ENCODE data around the gene LCOR.
A peak's percentile ranks its signal among the peaks of the same experiment; 100 is the strongest.

LCOR gene

DNA sequence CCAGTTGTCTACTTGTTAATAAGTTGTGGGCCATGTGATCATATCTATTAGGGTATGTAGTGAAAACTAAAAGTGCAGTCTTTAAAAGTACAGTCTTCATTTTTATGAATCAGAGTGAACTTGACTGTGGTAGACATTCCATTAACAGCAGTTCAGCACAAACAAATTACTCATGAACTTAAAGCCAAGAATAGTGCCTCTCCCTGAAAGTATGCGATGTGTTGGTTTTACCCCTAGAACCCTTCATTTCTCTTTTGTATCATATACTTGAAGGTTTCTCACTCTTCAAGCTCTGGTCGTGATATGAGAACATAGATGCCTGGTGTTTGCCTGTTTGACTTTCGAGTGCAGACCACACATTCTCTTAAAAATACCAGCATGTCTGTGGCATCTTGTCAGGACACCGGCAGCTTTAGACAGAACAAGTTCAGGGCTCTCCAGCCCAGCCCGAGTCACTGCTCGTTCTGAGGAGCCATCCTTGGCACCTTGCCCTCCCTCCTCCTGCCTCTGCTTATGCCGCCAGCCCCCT is 159.3 kb downstream of the LCOR start:
- no peak for DNase-seq

DNA sequence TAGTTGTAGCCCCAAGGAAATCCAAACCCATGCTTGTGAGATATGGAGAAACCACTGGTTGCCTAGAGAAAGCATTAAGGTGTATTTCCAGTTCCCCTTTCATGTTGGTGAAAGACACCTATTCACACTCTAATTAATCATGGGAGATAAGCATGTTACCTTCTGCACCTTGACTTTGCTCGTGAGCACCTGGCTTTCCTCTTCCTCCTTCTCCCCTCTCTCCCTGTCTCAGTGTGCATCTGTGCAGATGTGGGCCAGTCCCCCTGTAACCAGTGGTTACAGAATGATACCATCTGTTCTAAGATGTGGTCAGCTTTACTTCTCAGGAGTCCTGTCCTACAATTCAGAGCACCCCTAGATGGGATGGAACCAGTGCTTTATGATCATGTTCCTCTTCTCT is 160.6 kb downstream of the LCOR start:
- no peak for DNase-seq

DNA sequence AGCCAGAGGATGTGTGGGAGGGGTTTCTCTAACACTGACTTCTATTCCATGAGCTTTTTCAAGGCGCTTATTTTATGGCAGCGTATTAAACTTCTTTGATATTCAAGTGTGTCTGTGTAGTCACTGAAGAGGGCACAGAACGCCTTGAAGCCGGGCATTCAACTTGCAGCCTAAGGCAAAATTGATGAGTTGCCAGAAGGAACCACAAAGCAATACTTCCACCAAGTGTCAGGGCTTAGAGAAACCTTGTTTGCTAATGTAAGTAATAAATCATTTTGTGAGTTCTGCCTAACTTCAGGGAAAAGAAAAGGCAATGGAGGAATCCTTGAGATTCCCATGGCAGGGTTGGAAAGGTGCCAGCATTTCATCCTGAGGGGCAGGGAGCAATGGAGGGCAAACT is 163.8 kb downstream of the LCOR start:
- no peak for DNase-seq

DNA sequence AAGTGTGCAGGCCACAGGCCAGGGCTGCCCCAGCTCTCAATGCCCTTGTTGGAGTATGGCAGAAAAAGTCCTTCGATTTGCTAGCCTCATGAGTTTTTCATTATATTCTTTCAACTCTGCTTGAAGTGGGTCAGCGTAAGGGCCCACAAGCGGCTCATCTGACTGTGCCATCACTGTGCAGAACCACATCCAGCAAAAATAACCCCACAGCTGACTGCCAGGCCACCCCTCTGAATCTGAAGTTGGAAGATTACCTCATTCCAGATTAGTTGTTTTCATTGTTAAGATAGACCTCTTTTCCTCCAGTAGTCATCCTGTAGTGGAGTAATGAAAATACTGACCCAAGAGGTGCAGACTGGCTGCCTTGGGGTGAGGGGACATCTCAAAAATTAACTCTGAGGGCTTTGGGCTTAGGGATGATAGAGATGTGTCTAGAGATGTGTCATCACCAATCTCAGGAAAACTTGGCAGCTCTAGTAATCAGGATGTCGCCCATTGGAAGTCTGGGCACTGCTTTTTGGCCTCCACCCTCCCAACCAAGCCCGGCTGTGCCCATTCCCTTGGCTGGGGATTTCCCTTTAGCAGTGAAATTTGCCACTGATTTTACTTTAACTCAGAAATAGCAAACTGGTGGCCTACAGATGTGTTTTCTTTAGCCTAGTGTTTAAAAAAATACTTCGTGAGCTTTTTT is 164.3 kb downstream of the LCOR start:
- DNase-seq, result no peak

DNA sequence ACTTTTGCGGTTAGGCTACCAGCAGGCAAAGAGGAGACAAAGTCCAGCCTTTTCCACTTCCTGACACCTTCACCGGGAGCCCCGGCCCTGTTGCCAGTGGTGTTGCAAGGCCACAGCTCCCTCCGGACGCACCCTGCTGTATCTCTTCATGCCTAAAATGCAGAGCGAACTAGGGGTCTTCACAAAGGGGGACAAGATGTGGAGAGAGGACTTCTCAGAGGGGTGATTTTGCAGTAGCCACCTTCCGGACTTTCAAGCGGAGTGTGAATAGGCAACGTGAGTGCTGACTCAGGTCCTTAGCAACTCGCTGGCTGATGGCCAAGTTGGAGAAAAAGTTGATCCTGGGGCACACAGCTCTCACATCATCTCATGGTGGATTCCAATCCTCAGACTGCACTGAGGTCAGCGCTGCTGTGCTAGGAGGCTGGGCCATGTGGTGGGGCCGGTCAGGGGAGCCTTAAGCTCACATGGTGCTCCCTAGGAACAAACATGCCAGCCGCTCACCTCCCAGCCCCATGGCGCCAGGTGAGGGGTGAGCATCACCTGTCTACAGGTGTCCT is 166.3 kb downstream of the LCOR start:
- DNase-seq, result no peak

DNA sequence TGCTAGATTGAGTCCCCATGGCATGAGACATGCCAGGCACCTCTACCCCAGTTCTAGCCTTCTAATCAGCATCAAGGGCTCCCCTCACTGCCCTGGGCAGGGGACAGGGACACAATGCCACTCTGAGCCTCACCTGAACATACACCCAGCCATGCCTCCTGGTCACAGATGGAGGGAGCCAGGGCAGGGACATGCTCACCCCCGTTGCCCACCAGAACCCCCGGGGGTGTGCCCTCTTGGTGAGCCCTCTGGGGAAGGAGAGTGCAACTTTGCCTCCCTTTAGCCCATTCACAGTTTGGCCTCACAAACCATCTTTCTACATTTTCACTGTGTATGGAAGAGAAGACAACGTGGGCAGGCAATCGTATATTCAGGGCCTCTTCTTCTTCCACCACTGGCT is 167.2 kb downstream of the LCOR start:
- DNase-seq, result no peak

DNA sequence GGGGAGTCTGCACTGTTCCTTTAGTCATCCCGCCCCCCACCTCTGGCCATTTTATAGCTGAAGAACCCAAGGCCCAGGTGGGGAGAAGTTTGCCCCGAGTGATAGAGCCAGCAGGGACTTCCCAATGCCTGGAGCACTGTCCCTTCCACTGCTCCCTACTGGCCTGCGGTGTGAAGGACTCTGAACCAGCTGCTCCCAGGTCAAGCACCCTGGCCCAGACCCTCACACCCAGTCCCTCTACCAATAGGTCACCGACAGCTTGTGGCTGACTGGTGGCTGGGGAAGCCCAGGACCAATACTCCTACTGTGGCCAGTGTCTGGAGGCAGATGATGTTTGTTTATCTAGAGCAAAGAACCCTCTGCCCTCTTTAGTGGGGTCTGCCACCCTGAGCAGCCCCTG is 167.9 kb downstream of the LCOR start:
- no peak for DNase-seq

DNA sequence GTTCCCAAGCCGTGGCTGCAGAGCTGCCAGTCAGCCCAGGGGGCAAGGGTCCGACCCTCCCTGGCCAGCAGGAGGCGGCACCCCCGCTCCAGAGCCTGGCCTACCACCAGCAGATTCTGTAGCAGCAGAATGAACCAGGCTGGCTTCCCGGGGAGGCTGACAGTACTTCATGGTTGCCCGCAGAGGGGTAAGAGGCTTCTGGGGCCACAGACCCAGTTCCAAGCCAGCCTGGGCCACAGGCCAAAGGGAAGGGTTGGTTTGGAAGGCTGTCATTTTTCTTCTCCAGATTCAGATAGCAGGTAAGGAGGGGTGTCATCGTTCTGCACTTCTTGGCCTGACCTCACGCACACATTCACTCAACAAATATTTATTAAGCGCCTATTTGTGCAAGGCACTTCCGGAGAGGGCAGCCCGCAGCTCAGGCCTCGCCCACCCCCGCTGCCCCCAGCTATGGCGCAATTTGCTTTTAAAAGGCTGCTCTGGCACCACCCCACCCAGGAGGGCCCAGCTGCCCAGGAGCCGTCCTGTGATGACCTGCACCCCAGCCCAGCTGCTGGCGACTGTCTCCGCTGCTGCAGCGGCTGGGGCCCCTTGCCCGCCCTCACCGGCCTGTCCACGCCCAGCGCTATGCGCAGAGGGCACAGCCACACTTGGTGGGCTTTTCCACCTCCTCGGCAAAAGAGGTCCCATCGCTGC is 168.5 kb downstream of the LCOR start:
- no peak for DNase-seq

DNA sequence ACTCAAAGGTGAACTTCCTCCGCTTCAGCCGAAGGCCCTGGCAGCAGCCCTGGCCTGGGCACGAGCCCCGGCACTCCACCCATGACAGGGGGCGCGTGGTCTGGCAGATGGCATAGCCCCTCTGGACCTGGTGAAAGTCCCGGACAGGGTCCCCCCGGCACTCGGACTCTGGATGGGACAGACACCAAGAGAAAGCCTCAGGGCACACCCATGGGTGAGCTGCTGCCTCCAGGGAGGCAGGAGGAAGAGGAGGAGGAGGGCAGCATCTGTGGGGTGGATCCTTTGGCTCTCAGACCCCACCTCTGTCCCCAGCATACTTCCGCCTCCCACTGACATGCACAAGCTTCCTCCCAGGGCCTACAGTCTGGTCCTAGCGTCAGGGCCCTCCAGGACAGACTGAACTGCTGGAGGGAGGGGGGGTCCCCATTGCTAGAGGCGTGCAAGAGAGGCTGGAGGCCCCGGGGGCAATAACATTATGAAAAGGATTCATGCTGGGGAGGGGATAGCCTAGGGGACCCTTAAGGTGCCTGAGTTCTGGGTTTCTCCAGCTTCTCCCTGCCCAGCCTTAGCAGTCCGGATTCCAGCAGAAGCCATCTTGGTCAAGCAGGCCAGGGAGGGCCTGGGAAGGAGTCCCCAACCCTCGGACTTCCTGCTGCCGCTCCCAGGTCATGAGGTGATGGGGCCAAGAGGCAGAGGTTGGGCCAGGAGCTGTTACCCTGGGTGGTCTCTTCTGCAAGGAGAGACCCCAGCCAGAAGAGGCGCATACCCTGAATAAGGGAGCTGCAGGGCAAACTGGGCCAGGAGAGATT is 169.3 kb downstream of the LCOR start:
- no peak for DNase-seq

DNA sequence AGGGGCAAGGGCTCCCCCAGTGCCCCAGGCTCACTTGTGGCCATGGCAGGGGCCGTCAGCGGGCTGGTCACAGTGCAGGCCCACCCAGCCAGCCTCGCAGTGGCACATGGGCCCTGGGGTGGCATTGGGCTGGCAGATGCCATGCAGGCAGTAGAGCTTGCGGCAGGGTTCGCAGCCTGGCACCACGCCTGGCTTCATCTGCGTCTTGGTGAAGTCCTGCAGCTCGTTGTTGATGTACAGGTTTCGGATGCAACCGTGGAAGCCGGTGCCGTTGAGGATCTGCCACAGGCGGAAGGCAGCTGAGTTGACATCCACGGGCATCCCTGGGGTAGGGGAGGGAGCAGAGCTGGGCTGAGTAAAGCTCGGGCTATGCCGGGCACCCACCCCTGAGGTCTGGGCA is 170.6 kb downstream of the LCOR start:
- DNase-seq, result no peak

DNA sequence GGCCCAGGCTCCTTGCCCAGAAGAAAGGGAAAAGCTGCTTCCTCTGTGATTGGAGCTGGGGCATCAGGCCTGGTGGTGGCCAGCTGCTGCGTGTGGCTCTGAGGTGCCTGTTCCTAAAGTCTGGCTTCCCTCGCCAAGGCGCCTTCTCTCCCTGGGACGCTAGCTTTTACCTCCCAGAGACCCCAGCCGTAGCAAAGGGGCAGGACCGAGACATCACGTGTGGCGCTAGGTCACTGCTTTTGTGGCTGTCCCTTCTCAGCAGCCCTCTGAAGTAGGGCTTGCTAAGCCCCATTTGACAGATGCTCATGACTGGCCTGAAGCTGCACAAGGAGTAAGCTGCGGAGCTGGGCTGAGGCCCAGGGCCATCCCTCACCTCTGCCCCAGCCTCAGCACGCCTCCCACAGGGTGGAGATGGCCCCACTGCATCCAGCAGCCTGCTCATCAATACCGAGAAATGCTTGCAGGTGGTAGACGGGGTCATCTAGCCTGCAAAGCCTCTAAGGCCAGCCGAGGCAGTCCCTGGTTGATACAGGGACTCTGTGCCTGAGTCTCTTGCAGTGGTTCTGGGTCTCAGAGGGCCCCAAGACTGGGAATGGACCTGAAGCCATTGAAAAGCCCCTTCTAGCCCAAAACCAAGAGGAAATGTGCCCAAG is 171.2 kb downstream of the LCOR start:
- no peak for DNase-seq

DNA sequence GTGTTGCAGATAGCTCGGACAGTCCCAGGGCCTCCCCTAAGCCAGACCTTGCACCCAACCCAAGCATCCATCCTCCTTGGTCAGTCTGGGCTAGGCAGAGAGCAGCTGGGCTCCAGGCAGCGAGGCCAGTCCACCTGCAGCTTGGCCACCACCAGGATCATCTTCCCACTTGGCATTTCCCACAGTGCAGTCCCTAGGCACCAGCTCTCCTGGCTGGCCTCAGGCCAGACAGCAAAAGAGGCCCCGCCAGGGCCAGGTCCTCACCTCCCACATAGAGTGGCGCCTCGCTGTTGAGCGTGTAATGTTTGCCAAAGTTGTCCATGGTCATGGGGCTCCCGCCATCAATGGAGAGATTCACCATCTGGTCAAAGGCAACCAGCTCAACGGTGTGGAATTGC is 171.7 kb downstream of the LCOR start:
- no peak for DNase-seq

DNA sequence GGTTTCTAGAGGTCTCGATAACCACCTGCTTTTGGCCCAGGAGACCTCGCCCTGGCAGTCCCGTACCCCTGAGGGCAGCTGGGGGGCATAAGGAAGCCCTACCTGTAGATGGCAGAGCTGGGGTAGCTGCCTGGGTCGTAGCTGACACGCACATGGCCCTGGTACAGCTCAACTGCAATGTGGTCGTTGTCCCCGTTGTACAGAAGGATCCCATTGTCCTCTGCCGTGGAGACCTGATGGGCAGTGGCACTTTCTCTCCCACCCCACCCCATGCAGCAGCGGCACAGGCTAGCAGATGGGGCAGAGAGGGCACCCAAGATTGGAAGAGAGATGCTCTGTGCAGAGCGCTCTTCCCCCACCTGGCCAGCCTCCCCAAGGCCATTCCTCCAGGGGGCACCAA is 172.5 kb downstream of the LCOR start:
- no peak for DNase-seq

DNA sequence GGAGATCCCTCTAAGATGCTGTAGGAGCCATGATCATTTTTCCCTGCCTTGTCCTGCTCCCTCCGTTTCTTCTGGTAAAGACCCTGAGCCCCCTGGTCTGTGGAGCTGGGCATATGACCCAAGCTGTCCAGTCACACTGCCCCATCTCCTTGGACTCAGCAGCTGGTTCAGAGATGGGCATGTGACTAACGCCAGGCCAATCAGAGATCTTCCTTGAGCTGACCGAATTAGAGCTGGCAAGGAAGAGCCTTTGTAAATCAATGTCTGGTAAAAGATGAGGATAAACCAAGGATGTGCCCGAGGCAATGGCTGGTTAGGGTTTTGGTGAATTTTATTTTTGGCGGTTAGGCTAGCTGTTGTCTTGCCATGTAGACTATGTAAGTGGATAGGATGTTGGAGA is 173.3 kb downstream of the LCOR start:
- no peak for DNase-seq

DNA sequence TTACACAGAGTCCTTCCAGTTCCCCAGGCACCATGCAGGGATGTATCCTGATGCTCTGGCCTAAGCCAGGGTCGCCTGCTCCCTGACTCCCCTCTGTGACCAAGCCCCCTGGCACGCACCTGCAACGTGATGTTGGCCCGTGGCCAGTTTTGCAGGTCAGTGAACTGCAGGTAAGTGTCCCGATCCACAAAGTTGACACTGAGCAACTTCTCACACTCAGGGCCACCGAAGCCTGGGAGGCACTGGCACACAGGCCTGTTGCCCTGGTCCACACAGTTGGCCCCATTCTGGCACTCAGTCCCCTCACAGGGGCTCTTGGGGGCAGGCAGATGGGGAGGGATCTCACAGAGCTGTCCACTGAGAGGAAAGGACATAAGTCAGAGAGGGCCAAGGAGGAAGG is 174.3 kb downstream of the LCOR start:
- DNase-seq, result peak; percentile 39

DNA sequence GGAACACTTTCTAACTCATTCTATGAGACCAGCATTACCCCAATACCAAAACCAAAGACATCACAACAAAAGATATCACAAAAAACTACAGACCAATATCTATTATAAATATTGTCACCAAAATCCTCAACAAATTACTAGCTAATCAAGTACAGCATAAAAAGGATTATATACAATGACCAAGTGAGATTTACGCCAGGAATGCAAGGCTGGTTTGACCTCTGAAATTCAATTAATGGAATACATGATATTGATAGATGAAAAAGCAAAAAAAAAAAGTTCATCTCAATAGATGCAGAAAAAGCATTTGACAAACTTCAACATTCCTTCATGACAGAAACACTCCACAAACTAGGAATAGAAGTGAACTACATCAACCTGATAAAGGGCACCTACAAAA is 175.3 kb downstream of the LCOR start:
- DNase-seq, result no peak

DNA sequence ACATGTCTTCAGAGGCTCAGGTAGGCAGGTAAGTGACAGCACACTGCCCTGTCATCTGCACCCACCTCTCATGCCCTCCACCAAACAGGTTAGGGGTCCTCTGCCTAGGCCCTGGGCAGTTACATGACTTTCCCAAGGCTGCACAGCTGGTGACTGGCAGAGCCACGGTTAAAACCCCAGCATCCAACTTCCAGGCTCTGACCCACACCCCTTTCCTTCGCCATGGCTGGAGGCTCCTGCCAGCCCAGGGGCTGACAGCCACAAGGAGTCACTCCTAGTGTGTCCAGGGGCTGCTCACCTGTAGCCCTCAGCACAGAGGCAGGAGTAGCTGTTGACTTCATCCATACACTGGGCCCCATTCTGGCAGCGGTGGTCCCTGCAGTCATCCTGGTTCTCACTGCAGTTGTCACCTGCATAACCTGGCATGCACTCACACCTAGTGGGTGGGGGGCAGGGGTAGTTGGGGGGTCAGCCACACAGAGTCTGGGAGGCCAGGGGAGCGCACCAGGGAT is 178.7 kb downstream of the LCOR start:
- DNase-seq, result no peak

DNA sequence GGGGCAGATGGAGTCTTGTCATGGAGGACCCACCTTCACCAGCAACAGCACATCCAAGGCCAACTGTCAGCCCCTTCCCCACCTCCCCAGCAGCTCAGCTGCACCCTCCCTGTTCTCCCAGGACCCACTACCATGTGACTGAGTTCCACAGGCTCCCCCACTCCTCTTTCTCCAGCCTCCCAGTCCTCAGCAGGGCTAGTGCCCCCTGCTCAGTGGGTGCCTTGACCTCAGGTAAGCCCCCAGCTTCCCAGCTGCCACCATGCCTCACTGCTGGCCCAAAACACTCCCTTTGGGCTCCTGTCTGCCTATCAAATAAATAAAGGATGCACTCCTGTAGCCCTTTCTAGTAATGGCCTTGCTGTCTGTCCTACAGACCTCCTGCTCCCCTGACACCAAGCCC is 179.3 kb downstream of the LCOR start:
- peak; percentile 40 for DNase-seq

DNA sequence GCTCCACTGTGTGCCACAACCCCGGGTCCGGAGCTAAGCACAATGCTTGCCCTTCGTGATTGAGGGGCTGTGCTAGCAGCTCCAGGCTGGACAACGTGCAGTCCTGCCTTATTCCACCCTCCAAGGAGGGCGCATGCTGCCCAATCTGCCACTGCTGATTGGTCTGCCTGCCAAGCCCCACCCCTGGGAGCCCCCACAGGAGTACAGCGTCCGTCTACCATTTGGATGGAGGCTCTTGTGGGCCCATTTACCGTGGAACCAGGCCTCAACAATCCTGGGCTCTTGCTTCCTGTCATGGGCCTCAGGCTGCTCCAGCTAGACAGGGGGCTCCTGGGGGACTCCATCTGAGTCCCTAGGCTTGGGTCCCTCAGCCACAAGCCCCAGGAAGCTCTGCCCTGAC is 180.4 kb downstream of the LCOR start:
- DNase-seq, result no peak

DNA sequence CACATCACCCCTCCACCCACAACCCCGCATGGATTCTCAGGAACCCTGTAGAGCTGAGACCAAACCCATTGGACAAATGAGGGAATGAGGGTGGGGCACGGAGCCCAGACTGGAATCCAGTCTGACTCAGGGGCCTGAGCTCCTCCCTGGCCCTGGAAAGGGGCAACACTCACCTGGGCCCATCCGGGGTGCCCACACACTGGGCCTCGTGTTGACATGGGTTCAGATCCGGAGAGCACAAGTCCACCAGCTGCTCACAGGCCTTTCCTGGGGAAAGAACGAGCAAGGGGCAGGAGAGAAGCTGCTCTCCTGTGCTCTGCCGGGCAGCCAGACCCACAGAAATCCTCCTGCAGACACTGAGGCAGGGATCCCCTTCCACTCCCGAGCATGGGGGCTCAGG is 181.5 kb downstream of the LCOR start:
- no peak for DNase-seq

DNA sequence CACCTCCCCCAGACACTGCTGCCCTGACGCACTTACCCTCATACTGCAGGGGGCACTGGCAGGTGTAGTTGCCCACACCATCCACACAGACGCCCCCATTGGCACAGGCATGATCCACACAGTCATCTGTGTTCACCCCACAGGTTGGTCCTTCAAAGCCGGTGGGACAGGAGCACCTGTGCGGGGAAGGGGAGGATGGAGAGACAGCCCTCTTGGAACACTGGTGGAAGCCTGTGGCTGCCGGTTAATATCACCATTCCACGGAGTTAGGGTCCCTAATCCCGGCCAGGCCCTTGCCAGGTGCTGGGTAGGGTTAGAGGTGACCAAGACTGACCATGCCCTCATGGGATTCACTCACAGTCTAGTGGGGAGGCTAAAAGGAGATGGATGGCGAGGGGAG is 181.9 kb downstream of the LCOR start:
- DNase-seq, result no peak

DNA sequence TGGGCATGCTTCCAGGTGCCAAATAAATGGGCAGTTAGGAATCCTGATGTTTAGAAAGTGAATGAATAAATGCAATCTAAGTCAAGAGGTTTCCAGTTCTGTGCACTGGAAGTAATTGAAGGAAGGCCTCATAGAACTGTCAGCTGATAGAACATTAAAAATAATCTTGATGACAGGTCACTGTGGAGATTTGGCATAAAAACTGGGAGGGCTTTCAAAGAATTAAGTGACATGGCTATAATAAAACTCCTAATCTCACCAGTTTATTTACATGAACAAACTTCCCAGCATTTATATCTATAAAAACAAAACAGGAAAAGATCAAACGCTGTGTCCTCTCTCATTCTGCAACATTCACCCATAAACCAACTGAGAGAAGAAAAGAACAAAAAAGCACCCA is 183.1 kb downstream of the LCOR start:
- DNase-seq, result no peak
